GM19193 (cell line): Measurements from ENCODE around the gene MPPED2.

Experiments
- POLR2A ChIP-seq: IDR thresholded peaks from 4 replicates; pipeline ENCODE4 v1.6.1; 2011; ENCODE audit not compliant: insufficient read depth, insufficient read length; ENCODE audit errors: extremely low read depth

Gene MPPED2

GRCh38 chr11:30463266-30463665 lies 122.9 kb downstream of the MPPED2 start:
- no peak for TF ChIP-seq POLR2A

- TF ChIP-seq POLR2A = no peak
Measured at GRCh38 chr11:30462421-30462820, 123.7 kb downstream of the MPPED2 start.

- no peak for TF ChIP-seq POLR2A
Measured at GRCh38 chr11:30459821-30460220, 126.3 kb downstream of the MPPED2 start.

- no peak for TF ChIP-seq POLR2A
Measured at GRCh38 chr11:30459306-30459705, 126.8 kb downstream of the MPPED2 start.

GRCh38 chr11:30458541-30458940 lies 127.6 kb downstream of the MPPED2 start:
- no peak for TF ChIP-seq POLR2A

GRCh38 chr11:30457087-30457486 lies 129.1 kb downstream of the MPPED2 start:
- TF ChIP-seq POLR2A = no peak

- TF ChIP-seq POLR2A = no peak
Measured at GRCh38 chr11:30455025-30455424, 131.1 kb downstream of the MPPED2 start.

GRCh38 chr11:30454541-30454940 lies 131.6 kb downstream of the MPPED2 start:
- no peak for TF ChIP-seq POLR2A

- no peak for TF ChIP-seq POLR2A
Measured at GRCh38 chr11:30454111-30454510, 132.0 kb downstream of the MPPED2 start.

- no peak for TF ChIP-seq POLR2A
Measured at GRCh38 chr11:30453705-30454104, 132.4 kb downstream of the MPPED2 start.

GRCh38 chr11:30452842-30453241 lies 133.3 kb downstream of the MPPED2 start:
- TF ChIP-seq POLR2A = no peak

GRCh38 chr11:30452114-30452513 lies 134.0 kb downstream of the MPPED2 start:
- no peak for TF ChIP-seq POLR2A

- TF ChIP-seq POLR2A = no peak
Measured at GRCh38 chr11:30451626-30452025, 134.5 kb downstream of the MPPED2 start.

GRCh38 chr11:30451167-30451566 lies 135.0 kb downstream of the MPPED2 start:
- TF ChIP-seq POLR2A = no peak

GRCh38 chr11:30447058-30447640 lies 139.0 kb downstream of the MPPED2 start:
- no peak for TF ChIP-seq POLR2A

GRCh38 chr11:30446520-30446919 lies 139.6 kb downstream of the MPPED2 start:
- no peak for TF ChIP-seq POLR2A

- TF ChIP-seq POLR2A = no peak
Measured at GRCh38 chr11:30445056-30445455, 141.1 kb downstream of the MPPED2 start.
